ENCODE measurements around the gene PCTP.

Gene PCTP

GRCh38 chr17:55750750-55751657, at the start of gene PCTP:
PCTP (plus strand) TSS chr17:55751051; CDS start chr17:55751104, 53 bp downstream.
- peak; percentile 94 for DNase-seq

GRCh38 chr17:55702150-55702549, 48.7 kb upstream of the PCTP start:
- no peak for DNase-seq

- no peak for DNase-seq
Measured at GRCh38 chr17:55704401-55704800, 46.5 kb upstream of the PCTP start.

GRCh38 chr17:55705847-55706246, 45.0 kb upstream of the PCTP start:
- no peak for DNase-seq

GRCh38 chr17:55706808-55707773, 43.8 kb upstream of the PCTP start:
- DNase-seq, result peak; percentile 56

- no peak for DNase-seq
Measured at GRCh38 chr17:55708175-55708974, 42.5 kb upstream of the PCTP start.

- DNase-seq, result no peak
Measured at GRCh38 chr17:55709440-55709839, 41.4 kb upstream of the PCTP start.

GRCh38 chr17:55709984-55710383, 40.9 kb upstream of the PCTP start:
- no peak for DNase-seq

- no peak for DNase-seq
Measured at GRCh38 chr17:55710410-55710809, 40.4 kb upstream of the PCTP start.

- no peak for DNase-seq
Measured at GRCh38 chr17:55710829-55711496, 39.9 kb upstream of the PCTP start.

GRCh38 chr17:55717432-55717831, 33.4 kb upstream of the PCTP start:
- no peak for DNase-seq

GRCh38 chr17:55717898-55718735, 32.7 kb upstream of the PCTP start:
- peak; percentile 94 for DNase-seq

GRCh38 chr17:55720919-55721836, 29.7 kb upstream of the PCTP start:
- no peak for DNase-seq

- peak; percentile 54 for DNase-seq
Measured at GRCh38 chr17:55722016-55722736, 28.7 kb upstream of the PCTP start.

GRCh38 chr17:55722742-55723487, 27.9 kb upstream of the PCTP start, which contains the start of gene TMEM100:
TMEM100 (minus strand) TSS chr17:55722864; CDS start chr17:55721070, 1,794 bp downstream.
- peak; percentile 72 for DNase-seq

- DNase-seq, result no peak
Measured at GRCh38 chr17:55723488-55723848, 27.4 kb upstream of the PCTP start.

GRCh38 chr17:55726440-55726839, 24.4 kb upstream of the PCTP start:
- DNase-seq, result peak; percentile 85

- no peak for DNase-seq
Measured at GRCh38 chr17:55727275-55727674, 23.6 kb upstream of the PCTP start.
